Stimulated activated CD8-positive, alpha-beta memory T cell treated with anti-CD3 and anti-CD28 coated beads, Interleukin-2, amount 100 ng/mL, for 1 hour (primary cell): ENCODE measurements around the gene TEX261.
"Not testable (repeated sequence)": the region's sequence is repeated elsewhere in the genome, so short reads cannot be mapped to it uniquely, and the experiment has no call there.

Source experiments
- DNase-seq, 2 donors: peaks; one replicate each; pipeline ENCODE4 v3.0.0-alpha.2; 2020; ENCODE audit warnings: low read depth in 2 of 2

Gene TEX261

DNA sequence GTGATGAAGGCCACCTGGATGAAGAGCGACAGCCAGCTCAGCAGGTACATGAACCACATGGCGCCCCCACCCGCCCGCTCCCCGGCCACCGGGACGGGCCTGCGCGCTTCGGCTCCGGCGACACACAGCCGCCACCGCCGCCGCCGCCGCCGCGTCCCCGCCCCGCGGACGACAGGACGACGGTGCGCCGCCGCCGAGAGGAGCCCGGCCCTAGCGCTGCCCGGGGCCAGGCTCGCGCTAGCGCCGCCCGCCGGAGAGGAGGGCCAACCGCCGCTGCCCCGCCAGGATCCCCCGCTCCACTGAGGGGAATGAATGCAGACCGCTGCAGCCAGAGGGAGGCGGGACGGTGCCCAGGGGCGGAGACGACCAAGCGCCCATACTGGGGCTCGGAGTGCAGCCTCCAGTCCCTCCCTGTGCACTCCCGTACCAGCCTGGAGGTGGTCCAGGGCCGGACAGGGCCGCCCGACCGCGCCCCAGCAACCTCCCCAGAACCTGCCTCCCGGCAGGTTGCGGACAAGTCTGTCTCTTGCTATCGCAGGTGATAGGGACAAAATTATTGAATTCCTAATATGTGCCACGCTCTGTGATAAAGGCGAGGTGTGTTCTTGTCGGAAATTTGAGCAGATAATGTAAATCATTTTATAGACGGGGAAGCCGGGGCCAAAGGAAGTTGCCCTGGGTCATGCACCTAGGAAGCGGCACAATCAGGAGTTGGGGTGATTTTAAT, at the start of gene TEX261:
Gene TEX261, minus strand, starts transcription at position 175 of the 727 bp plus-strand sequence. Its CDS starts 116 bp downstream, at position 59.
- DNase-seq: peak; percentile 77 to 80

DNA sequence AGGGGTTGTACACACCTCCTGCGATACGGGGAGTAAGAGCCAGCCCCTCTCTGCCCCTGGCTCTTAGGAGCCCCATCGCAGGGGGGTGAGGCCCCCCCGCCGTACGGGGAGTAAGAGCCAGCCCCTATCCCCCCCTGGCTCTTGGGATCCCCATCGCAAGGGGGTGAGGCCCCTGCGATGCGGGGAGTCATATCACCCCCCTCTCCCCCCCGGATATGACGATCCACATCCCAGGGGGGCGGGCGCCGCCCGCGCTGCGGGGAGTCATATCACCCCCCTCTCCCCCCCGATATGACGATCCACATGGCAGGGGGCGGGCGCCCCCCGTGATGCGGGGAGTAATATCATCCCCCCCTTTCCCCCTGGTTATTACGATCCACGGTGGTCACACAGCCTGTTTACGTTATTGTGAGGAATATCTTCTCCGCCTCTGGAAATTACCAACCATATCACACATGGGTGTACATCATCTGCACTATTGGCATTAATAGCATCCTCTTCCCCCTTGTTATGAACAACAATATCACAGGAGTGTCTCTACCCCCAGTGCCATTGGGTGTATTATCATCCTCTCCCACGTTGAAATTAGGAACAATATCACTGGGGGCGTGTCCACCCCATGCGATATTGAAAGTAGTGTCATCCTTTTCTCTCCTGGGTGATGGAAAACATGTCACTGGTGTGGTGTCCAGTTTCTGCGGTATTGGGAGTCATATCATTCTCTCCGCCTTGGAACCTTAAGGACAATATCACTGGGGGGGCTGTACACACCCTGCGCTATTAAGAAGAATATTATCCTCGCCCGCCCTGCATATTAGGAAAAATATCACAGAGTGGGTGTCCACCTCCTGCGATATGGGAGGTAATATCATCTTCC, 49.1 kb upstream of the TEX261 start:
- DNase-seq: no peak

DNA sequence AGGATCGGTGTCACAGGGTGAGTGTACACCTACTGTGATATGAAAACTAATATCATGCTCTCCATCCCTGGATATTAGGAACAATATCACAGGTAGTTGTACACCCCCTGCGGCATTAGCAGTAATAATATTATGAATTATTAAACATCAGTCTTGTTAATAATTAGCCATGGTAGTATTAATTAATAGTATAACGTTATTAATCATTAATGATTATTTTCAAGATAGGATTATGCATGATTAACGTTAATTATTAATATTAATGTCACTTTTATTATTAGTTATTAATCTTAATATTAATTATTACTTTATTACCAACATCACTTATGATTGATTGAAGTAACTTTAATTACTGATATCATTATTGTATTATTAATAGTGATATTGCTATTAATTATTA, 47.6 kb upstream of the TEX261 start:
- DNase-seq: no peak

DNA sequence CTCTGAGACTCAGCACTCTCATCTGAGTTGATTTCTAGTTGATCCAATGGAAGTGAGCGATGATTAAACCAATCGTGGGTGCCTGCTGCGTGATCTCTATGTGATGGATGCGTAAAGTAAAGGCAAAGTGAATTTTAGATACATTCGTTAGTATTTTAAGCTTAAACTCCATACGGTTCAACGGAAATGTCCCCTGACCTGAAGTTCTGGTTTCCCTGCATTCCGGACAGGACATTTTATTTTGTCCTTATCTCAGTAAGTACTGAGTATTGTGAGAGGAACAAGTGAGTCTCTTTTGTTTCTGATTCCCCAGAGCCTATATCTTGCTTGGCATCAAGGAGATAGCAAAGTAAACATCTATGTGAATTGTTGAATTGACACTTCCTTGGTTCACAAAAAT, 41.6 kb upstream of the TEX261 start:
- not testable (repeated sequence) for DNase-seq

DNA sequence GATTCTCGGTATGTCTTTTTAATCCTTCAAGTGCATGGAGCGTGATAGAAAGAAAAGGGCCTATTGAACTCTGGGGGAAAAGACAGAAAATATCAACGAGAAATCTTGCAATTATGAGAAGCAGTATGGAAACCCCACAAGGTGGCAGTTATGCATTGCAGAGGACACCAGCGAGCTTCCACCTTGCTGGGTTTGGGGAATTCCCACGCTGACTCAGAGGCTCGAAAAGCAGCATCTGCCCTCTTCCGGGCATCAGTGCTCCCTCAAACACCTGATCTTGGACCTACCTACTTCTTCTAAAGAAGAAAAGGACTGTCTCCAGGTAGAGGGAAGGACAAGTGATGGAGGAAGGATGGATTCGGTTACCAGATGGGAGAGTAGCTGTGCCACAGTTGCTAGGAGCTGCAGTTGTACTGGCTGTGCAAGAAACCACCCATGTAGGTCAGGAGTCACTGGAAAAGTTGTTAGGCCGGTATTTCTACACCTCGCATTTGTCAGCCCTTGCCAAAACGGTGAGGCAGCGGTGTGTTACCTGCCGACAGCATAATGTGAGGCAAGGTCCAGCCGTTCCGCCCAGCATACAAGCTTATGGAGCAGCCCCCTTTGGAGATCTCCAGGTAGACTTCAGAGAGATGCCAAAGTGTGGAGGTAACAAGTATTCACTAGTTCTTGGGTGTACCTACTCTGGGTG, 29.0 kb upstream of the TEX261 start:
- DNase-seq: peak; percentile 21 to 27

DNA sequence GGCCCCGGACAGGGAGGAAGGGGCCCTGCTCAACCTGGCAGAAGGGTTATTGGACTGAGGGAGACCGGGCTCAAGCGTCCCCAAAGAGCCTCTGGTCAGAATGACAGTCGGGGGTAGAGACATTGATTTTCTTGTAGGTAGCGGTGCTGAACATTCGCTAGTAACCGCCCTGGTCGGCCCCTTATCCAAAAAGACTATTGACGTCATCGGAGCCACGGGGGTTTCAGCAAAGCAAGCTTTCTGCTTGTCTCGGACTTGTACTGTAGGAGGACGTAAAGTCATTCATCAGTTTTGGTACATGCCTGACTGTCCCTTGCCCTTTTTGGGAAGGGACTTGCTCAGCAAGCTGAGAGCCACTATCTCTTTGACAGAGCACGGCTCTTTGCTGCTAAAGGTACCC, 26.7 kb upstream of the TEX261 start:
- DNase-seq: not testable (repeated sequence)

DNA sequence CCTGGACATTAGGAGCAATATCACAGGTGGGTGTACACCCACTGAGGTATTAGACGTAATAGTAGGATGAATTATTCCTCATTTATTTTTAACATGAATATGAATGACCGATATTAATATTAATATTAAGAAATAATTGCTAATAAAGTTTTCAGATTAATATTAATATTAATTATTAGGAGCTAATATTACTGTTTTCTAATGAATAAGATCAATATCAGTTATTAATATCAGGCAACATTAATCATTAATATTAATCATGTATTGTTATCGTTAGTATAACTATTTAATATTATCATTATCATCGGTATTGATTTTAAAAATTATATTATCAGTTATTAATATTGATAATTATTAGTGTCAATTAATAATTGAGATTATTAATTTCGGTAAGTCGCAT, 25.3 kb upstream of the TEX261 start:
- DNase-seq: not testable (repeated sequence)

DNA sequence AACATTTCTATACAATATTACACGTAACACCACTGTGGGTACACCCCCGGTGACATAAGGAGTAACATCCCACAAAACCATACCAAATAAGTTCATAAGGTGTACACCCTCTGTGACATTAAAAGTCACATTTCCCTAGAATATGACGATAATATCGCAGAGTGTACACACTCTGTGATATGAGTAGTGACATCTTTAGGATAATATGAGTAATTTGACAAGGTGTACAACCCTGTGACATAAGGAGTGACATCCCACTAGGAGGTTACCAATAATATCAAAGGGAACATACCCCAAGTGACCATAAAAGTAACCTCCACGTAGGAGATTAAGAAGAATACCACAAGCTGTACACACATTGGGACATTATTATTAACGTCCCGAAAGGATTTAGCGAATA, 24.0 kb upstream of the TEX261 start:
- no peak for DNase-seq

DNA sequence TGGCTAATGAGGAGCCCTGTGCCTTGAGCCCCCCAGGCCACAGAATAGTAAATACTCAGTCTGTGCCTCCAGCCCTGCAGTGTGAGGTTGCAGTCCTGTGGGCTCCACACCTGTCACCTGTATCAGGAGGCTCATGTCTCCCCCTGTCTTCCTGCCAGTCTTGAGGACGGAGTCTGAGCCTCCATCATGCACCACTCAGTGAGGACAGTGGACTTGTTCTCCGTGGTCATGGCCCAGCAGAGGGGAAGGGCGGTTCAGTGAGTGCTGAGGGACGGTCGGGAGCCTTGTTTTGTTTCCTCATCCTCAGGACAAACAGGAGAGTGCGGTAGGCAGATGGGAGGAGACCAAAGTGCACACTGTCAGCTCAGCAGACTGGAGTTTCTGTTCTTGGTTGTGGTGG, 17.1 kb upstream of the TEX261 start:
- DNase-seq: not testable (repeated sequence)

DNA sequence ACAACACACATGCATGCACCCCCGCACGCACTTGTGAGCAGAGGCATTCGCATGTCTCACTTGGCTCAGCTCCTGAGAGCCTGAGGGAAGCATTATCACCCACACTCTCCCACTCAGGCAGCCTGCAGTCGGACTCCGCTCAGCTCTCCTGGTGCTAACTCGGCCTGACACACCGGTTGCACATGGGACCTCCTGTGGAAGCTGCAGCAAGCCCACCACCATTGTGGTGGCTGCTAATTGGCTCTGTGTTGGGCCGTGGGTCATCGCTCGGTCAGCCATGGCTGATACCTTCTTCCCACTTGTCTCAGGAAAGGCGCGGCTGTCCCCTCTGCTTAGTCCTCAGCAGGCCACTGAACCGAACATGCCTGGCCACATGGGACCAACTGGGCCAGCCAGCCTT, 13.7 kb upstream of the TEX261 start:
- DNase-seq: no peak

DNA sequence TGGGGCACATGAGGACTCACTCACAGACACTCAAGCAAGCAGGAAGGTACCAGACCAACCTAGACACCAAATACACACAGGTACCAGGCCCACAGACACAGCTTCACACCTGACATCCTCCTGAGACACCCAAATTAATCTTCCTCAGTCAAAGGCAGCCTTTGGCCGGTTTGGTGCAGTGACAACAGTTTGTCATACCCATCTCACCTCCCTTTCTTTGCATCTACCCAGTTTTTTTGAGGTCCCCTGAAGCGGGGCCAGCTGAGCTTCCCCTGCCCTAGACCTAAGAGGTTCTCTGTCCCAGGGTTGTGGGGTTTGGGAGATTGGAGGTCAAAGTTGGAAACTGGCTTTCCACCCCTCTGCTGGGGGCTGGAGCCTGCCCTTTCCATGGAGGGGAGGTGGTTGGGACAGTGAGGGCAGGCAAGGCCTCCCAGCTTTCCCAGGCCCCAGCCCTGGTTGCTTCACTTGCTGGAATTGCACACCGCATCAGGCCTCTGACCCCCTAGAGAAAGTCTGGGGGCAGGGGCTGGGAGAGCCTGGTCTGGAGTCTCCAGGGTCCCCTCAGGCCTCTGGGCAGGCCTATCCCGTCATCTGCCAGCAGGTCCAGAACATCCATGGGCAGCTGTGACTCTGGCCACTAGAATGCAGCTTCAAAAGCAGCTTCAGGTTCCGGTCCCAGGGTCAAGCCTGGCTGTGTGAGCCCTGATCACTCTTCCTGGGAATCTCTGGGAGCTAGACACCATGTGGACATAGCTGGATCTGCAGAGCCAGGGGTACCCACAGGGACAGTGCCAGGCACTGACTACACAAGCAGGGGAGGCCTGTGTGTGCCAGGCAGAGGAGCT, 12.5 kb upstream of the TEX261 start:
- no peak for DNase-seq

DNA sequence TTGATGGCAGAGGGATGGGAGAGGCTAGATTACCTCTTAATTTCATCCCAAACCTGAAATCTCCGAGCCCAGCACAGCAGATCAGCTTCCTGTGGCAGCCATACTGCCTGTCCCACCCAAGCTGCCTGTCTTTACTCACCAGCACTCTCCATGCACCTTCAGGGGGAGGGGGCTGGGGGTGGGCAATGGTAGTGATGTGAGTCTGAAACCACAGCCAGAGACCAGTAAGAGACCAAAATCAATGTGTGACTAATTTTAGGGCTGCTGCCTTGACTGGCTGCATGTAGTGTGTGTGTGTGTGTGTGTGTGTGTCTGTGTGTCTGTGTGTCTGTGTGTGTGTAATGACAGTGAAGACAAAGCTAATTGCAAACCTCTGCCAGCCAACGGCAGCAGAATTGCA, 11.7 kb upstream of the TEX261 start:
- DNase-seq: no peak

DNA sequence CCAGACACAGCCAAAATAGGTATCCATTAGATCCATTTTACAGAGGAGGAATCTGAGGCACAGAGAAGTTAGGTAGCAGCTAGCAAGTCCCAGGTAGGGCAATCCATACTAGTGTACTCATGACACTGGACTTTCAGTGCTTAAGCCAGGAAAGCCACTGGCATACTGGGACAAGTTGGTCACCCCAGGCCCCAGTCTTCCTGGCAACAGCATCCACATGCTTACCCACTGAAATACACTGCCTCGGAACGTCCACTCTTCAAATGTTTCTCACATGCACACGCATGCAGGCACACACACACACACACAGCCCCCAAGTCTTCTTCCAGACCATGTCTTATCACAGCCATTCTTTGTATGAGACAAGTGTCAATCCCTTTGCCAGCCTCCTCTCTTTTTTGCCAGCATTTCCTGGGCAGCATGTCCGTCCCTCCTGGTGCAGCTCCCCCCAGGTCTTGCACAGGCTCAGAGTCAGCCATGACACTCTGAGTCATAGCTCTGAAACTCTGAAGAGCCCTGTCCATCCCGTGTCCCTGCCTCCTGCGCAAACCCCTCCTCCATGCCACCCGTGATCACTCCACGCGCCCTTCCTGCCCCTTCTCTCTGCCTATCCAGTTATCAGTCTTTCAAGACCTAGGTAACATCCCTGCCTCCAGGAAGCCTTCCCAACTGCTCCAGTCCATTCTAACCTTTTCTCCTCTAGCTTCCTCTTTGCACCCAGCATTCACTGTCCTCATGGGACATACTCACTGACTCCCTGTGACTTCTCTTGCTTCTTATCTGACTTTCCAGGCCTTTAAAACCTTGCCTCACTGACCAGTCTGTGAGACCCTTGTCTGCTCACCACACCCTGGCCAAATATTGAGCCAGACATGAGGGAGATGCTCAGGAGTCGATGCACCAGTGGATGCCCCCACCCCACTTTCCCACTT, 10.9 kb upstream of the TEX261 start:
- no peak for DNase-seq

DNA sequence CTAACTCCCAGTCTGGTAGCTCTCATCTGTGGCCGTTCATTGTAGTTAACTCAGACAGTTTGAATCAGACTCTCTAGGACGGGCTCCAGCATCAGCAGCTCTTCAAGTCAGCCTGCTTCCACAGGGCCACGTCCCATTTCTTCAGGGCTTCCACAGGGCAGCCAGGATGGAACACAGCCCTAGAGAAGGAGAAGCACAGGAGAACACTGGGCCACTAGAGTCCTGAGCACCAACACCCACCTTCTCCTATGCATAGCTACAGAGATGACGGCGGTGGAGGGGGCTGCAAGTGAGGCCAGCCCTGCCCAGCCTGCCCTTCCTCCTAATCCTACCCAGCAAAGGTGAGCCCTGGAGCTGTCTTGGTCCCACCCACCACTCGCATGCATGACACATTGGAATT, 10.2 kb upstream of the TEX261 start:
- no peak for DNase-seq

DNA sequence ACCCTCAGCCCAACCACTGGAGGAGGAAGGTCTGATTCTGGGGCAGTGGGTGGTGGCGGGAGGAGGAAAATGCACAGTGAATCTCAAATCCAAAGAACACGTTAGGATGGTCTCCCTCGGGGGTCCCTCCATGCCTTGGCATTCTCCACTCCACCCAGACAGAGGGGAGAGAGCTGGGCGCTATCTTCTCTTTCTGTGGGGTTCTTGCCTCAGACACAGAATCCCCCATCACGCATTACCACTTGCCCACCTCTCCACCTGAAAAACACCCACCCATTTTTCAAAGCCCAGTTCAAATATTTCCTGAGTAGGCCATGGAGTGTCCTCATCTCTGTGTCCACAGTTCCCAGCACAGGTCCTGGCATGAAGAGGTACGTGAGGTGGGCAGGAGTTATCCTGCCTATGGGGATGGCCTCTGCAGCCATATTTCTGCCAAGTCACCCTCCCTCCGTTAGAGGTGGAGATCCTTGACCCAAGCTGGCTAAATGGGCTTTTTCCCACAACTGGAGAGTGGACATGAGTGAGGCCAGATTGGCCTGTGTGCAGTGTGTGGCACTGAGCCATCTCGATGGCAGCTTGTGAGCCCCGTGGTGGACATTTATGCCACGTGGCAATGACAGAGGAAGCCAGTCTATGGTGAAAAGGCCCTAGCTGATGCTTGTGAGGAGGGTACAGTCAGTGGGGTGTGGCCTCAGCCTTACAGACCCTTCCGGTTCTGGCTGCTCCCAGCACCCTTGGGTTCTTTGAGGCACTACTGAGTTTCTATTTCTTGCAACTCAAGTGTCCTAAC, 9.5 kb upstream of the TEX261 start:
- no peak for DNase-seq

DNA sequence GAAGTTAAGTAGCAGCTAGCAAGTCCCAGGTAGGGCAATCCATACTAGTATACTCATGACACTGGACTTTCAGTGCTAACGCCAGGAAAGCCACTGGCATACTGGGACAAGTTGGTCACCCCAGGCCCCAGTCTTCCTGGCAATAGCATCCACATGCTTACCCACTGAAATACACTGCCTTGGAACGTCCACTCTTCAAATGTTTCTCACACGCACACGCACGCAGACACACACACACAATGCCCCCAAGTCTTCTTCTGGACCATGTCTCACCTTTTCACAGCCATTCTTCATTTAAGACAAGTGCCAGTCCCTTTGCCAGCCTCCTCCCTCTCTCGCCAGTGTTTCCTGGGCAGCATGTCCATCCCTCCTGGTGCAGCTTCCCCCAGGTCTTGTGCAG, 8.7 kb upstream of the TEX261 start:
- DNase-seq: no peak

DNA sequence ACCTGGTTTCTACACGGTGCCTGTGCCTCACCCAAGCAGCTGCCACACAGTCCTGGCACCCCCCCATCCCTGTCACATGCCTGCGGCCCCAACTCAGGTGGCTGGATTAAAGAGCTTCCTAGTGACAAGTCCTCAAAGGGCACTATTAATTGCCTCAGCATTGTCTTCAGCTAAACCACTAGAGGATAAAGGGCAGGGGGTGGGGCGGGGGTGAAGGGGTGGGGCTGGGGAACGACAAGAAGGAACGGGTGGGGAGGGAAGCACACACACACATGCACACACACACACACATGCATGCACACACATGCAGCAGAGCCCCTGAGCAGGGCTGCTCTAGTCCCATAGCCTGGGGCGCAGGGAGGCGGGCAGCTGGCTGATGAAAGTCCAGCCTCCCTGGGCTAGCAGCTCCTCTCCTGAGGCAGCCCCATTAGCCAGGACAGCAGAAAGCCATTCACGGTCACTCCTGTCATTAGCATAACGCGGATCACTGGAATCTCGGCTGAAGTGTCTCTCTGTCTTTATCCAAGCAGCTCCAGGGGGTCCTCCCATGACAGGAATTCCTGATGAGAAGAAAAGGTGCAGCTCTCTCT, 7.4 kb upstream of the TEX261 start:
- DNase-seq: no peak

DNA sequence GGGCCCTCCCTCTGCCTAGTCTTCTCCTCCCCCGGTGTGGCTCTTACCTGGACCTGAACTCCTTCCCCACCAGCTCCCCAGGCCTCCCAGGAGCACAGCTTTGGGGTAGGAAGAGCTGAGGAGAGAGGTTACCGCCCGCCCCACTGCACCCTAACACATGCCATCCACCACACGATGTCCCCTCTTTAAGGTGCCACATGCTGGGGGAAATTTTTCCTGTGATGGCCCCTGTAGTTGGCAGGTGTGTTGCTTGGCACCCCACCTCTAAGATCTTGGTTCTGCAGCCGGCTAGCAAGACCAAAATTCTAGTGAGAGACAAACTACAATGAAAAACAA, 6.9 kb upstream of the TEX261 start:
- no peak for DNase-seq
